Skeletal muscle tissue (tissue), 4 donors: Measurements from ENCODE around the gene INTS3. TPM values are rescaled to one million over a fixed set of nuclear protein-coding genes. Genes with fewer than 3 reads are reported as not detected.

Source experiments
- H3K27ac ChIP-seq: one replicate; pipeline ENCODE4 v1.7.0; 2013; ENCODE audit warnings: mild to moderate bottlenecking, low read depth, low read length, inconsistent platforms
- H3K27me3 ChIP-seq, 3 donors: one replicate each; pipeline ENCODE4 v1.7.0; 2013; ENCODE audit warnings: low read length in 3 of 3; ENCODE audit not compliant: control insufficient read depth in 3 of 3, insufficient read depth in 3 of 3
- H3K36me3 ChIP-seq, 3 donors: one replicate each; pipeline ENCODE4 v1.7.0; 2013; ENCODE audit warnings: low read length in 3 of 3; ENCODE audit not compliant: control insufficient read depth in 3 of 3, insufficient read depth in 3 of 3
- H3K4me1 ChIP-seq, 3 donors: one replicate each; pipeline ENCODE4 v1.7.0; 2013; ENCODE audit warnings: low read length in 3 of 3, mild to moderate bottlenecking in 3 of 3; ENCODE audit not compliant: control insufficient read depth in 3 of 3, insufficient read depth in 3 of 3
- H3K4me3 ChIP-seq, 3 donors: one replicate each; pipeline ENCODE4 v1.7.0; 2013; ENCODE audit warnings: low read length in 3 of 3
- H3K9ac ChIP-seq, 3 donors: one replicate each; pipeline ENCODE4 v1.7.0; 2013; ENCODE audit warnings: low read length in 3 of 3, mild to moderate bottlenecking in 3 of 3, moderate library complexity in 2 of 3, low read depth in 1 of 3
- H3K9me3 ChIP-seq, 3 donors: one replicate each; pipeline ENCODE4 v1.7.0; 2013; ENCODE audit warnings: low read length in 3 of 3; ENCODE audit not compliant: control insufficient read depth in 3 of 3
- total RNA-seq: library from RNA; depleted of rRNA; stranded (reverse); fragments of >200 nt; gene quantifications from one replicate; pipeline ENCODE4 v1.2.3, GENCODE V29; 2014
- donor health status: Osteomylitis.

Gene INTS3
- total RNA-seq, 1 donor from 2014 or later: 24.0 TPM

- H3K27ac ChIP-seq: no peak overlapping the region
- peak overlapping the region in 1 of 3 donors; percentile 47 for H3K9ac ChIP-seq
- no peak overlapping the region for H3K4me3 ChIP-seq
Measured at GRCh38 chr1:153734396-153735089, 6.7 kb downstream of the INTS3 start.

GRCh38 chr1:153735090-153735420, 7.2 kb downstream of the INTS3 start:
- H3K4me1 ChIP-seq: peaks cover 2 to 8% (median 6%) of the 10 kb centered on the region in 3 donors
- H3K27ac ChIP-seq: no peak overlapping the region
- H3K9ac ChIP-seq: no peak overlapping the region
- H3K9me3 ChIP-seq: no peaks in the 10 kb centered on the region
- no peaks in the 10 kb centered on the region for H3K27me3 ChIP-seq
- peaks cover 0 to 10% (median 0%) of the 10 kb centered on the region in 3 donors for H3K36me3 ChIP-seq
- H3K4me3 ChIP-seq: no peak overlapping the region

More at GRCh38 chr1:153734396-153735089, 6.7 kb downstream of the INTS3 start:
- H3K9me3 ChIP-seq: no peaks in the 10 kb centered on the region
- H3K27me3 ChIP-seq: no peaks in the 10 kb centered on the region
- H3K36me3 ChIP-seq: peaks cover 0 to 10% (median 0%) of the 10 kb centered on the region in 3 donors
- H3K4me1 ChIP-seq: peaks cover 2 to 13% (median 10%) of the 10 kb centered on the region in 3 donors

GRCh38 chr1:153741986-153742385, 14.1 kb downstream of the INTS3 start:
- Histone ChIP-seq H3K27me3 (no peaks in the 10 kb centered on the region), H3K9ac (no peak overlapping the region), H3K9me3 (no peaks in the 10 kb centered on the region), H3K4me1 (no peaks in the 10 kb centered on the region), H3K27ac (no peak overlapping the region), H3K36me3 (peaks cover 17 to 45% (median 42%) of the 10 kb centered on the region in 3 donors), H3K4me3 (no peak overlapping the region)

GRCh38 chr1:153742411-153743142, 14.7 kb downstream of the INTS3 start:
- no peak overlapping the region for H3K4me3 ChIP-seq
- no peaks in the 10 kb centered on the region for H3K9me3 ChIP-seq
- peaks cover under 1 to 4% (median 2%) of the 10 kb centered on the region in 3 donors for H3K4me1 ChIP-seq
- no peaks in the 10 kb centered on the region for H3K27me3 ChIP-seq
- H3K27ac ChIP-seq: no peak overlapping the region
- no peak overlapping the region for H3K9ac ChIP-seq
- peaks cover 22 to 49% (median 46%) of the 10 kb centered on the region in 3 donors for H3K36me3 ChIP-seq

GRCh38 chr1:153745417-153745816, 17.6 kb downstream of the INTS3 start:
- Histone ChIP-seq H3K36me3 (peaks cover 25 to 60% (median 55%) of the 10 kb centered on the region in 3 donors), H3K27me3 (no peaks in the 10 kb centered on the region), H3K9ac (no peak overlapping the region), H3K4me1 (peaks cover 24 to 30% (median 26%) of the 10 kb centered on the region in 3 donors), H3K27ac (no peak overlapping the region), H3K9me3 (no peaks in the 10 kb centered on the region), H3K4me3 (no peak overlapping the region)

- peaks cover 26 to 38% (median 28%) of the 10 kb centered on the region in 3 donors for H3K4me1 ChIP-seq
- H3K27me3 ChIP-seq: no peaks in the 10 kb centered on the region
- no peaks in the 10 kb centered on the region for H3K9me3 ChIP-seq
- H3K27ac ChIP-seq: no peak overlapping the region
- no peak overlapping the region for H3K4me3 ChIP-seq
- H3K36me3 ChIP-seq: peaks cover 19 to 61% (median 52%) of the 10 kb centered on the region in 3 donors
- no peak overlapping the region for H3K9ac ChIP-seq
Measured at GRCh38 chr1:153746174-153746573, 18.3 kb downstream of the INTS3 start.

GRCh38 chr1:153748903-153749302, 21.1 kb downstream of the INTS3 start:
- Histone ChIP-seq H3K27me3 (no peaks in the 10 kb centered on the region), H3K4me1 (peaks cover 26 to 40% (median 30%) of the 10 kb centered on the region in 3 donors), H3K4me3 (no peak overlapping the region), H3K27ac (no peak overlapping the region), H3K36me3 (peaks cover 25 to 63% (median 54%) of the 10 kb centered on the region in 3 donors), H3K9me3 (no peaks in the 10 kb centered on the region), H3K9ac (no peak overlapping the region)

- Histone ChIP-seq H3K27ac (peak overlapping the region; percentile 22), H3K36me3 (peaks cover 31 to 63% (median 54%) of the 10 kb centered on the region in 3 donors), H3K27me3 (no peaks in the 10 kb centered on the region), H3K4me3 (no peak overlapping the region), H3K9me3 (no peaks in the 10 kb centered on the region), H3K9ac (no peak overlapping the region), H3K4me1 (peaks cover 26 to 40% (median 30%) of the 10 kb centered on the region in 3 donors)
Measured at GRCh38 chr1:153749408-153750005, 21.7 kb downstream of the INTS3 start.

GRCh38 chr1:153750026-153750995, 22.5 kb downstream of the INTS3 start:
- H3K9ac ChIP-seq: peak overlapping the region in 1 of 3 donors; percentile 10
- H3K4me3 ChIP-seq: no peak overlapping the region
- H3K36me3 ChIP-seq: peaks cover 37 to 67% (median 56%) of the 10 kb centered on the region in 3 donors
- no peaks in the 10 kb centered on the region for H3K27me3 ChIP-seq
- no peaks in the 10 kb centered on the region for H3K9me3 ChIP-seq
- H3K4me1 ChIP-seq: peaks cover 26 to 40% (median 30%) of the 10 kb centered on the region in 3 donors
- H3K27ac ChIP-seq: peak overlapping the region; percentile 22
